Measurements from ENCODE around the gene PDE1C.

The PDE1C gene

DNA sequence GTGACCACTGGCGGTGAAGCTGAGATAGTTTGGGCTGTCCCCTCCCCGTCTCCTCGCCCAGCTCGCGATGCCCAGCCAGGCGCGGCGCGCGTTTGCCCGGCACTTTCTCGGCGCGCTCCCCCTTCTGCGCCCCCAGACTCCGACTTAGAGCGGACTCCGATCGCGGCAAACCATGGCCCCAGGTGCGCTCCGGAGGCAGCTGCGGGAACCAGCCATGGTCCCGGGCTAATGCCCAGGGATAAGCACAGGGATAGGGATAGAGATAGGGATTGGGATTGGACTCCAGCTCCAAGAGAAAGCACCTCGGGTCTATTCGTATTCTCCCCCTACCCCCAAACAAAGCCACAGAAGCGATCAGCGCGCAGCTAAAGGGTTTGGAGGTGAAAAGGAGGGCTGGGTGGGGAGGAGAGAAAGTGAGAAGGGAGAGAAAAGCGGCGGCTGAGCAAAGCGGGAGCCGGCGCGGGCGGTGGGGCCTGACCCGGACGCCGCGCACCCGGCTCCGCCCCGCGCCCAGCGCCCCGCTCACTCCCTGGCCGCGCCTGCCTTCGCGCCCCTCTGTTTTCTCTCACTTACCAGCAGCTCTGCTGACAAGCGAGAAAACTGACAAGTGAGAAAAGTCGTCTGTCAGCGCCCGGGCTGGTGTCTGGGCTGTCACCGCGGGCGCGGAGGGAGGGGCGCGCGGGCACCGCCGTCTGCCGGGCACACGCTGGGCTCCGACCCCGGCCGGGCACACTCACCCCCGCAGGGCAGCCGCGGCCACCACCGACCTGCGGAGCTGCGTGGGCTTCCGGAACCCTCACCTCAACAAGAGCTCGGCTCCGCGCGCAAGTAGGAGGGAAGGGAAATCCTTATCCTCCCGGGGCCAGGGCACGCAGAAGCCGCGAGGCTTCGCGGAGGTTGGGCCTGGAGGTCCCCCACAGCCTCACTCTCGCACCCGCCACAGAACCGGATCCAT is at the start of gene PDE1C:
Gene PDE1C, minus strand, starts transcription at position 2 of the 955 bp plus-strand sequence.
- H3K36me3 ChIP-seq (ENCODE audit: insufficient read depth, low read length), result no peaks in the 10 kb centered on the region
- no peaks in the 10 kb centered on the region for H4K20me1 ChIP-seq (ENCODE audit: insufficient read depth, low read length, poor library complexity, severe bottlenecking)
- no peaks in the 10 kb centered on the region for H3K79me2 ChIP-seq (ENCODE audit: insufficient read depth, low read length)
- no peaks in the 10 kb centered on the region for H3F3A ChIP-seq (ENCODE audit: low read depth)
- no peaks in the 10 kb centered on the region for H3K9me2 ChIP-seq (replicated peaks; ENCODE audit: low read depth, low read length)
- no peak within 1 kb of the TSS for H2AFZ ChIP-seq (ENCODE audit: low read length)
- TF ChIP-seq EZH2phosphoT487 (IDR thresholded peaks at IDR 0.05; ENCODE audit: borderline replicate concordance), result no peak
- TF ChIP-seq, protein P1, sequence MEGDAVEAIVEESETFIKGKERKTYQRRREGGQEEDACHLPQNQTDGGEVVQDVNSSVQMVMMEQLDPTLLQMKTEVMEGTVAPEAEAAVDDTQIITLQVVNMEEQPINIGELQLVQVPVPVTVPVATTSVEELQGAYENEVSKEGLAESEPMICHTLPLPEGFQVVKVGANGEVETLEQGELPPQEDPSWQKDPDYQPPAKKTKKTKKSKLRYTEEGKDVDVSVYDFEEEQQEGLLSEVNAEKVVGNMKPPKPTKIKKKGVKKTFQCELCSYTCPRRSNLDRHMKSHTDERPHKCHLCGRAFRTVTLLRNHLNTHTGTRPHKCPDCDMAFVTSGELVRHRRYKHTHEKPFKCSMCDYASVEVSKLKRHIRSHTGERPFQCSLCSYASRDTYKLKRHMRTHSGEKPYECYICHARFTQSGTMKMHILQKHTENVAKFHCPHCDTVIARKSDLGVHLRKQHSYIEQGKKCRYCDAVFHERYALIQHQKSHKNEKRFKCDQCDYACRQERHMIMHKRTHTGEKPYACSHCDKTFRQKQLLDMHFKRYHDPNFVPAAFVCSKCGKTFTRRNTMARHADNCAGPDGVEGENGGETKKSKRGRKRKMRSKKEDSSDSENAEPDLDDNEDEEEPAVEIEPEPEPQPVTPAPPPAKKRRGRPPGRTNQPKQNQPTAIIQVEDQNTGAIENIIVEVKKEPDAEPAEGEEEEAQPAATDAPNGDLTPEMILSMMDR (conservative IDR thresholded peaks at IDR 0.05; ENCODE audit: low read length), result no peak
- no peak within 1 kb of the TSS for H3K4me3 ChIP-seq (ENCODE audit: low read length, poor library complexity, severe bottlenecking)
- H3K27me3 ChIP-seq (ENCODE audit: insufficient read depth, low read length, poor library complexity, severe bottlenecking), result no peaks in the 10 kb centered on the region
- H3K9ac ChIP-seq (ENCODE audit: low read depth, low read length, poor library complexity, severe bottlenecking), result no peak within 1 kb of the TSS
- H3K4me1 ChIP-seq (ENCODE audit: insufficient read depth, low read length, poor library complexity, severe bottlenecking), result no peaks in the 10 kb centered on the region
- H3K9me3 ChIP-seq (ENCODE audit: insufficient read depth, low read depth, low read length), result no peaks in the 10 kb centered on the region
- no peak within 1 kb of the TSS for H3K4me2 ChIP-seq (ENCODE audit: low read depth, low read length, poor library complexity, severe bottlenecking)

DNA sequence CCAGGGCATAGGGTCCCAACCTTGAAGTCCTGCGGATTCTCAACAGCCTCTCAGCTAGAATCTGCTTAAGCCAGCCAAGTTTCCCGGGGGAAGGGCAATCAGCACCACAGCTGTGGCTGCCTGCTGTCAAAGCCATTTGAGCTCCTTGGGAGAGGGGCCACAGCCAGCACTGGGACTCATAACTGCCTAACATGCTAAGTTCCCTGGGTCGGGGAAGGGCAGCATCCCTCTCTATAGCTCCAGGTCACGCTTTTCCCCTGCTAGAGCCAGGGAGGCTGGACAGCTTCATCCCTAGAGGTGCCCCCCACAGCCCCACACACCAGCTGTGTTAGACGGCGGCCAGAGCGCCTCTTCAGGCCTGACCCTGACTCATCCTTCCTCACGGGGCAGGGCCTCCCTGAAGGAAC is 49.6 kb upstream of the PDE1C start:
- Histone ChIP-seq H4K20me1 (ENCODE audit: insufficient read depth, low read length, poor library complexity, severe bottlenecking) (no peaks in the 10 kb centered on the region), H3F3A (ENCODE audit: low read depth) (no peaks in the 10 kb centered on the region), H2AFZ (ENCODE audit: low read length) (no peak overlapping the region), H3K4me3 (ENCODE audit: low read length, poor library complexity, severe bottlenecking) (no peak overlapping the region), H3K36me3 (ENCODE audit: insufficient read depth, low read length) (no peaks in the 10 kb centered on the region), H3K9me3 (ENCODE audit: insufficient read depth, low read depth, low read length) (no peaks in the 10 kb centered on the region), H3K4me2 (ENCODE audit: low read depth, low read length, poor library complexity, severe bottlenecking) (no peak overlapping the region), H3K4me1 (ENCODE audit: insufficient read depth, low read length, poor library complexity, severe bottlenecking) (no peaks in the 10 kb centered on the region), H3K9me2 (replicated peaks; ENCODE audit: low read depth, low read length) (no peaks in the 10 kb centered on the region), H3K27me3 (ENCODE audit: insufficient read depth, low read length, poor library complexity, severe bottlenecking) (no peaks in the 10 kb centered on the region), H3K9ac (ENCODE audit: low read depth, low read length, poor library complexity, severe bottlenecking) (no peak overlapping the region), H3K79me2 (ENCODE audit: insufficient read depth, low read length) (no peaks in the 10 kb centered on the region)
- TF ChIP-seq, protein P1 (conservative IDR thresholded peaks at IDR 0.05; ENCODE audit: low read length), result no peak
- no peak for TF ChIP-seq EZH2phosphoT487 (IDR thresholded peaks at IDR 0.05; ENCODE audit: borderline replicate concordance)

DNA sequence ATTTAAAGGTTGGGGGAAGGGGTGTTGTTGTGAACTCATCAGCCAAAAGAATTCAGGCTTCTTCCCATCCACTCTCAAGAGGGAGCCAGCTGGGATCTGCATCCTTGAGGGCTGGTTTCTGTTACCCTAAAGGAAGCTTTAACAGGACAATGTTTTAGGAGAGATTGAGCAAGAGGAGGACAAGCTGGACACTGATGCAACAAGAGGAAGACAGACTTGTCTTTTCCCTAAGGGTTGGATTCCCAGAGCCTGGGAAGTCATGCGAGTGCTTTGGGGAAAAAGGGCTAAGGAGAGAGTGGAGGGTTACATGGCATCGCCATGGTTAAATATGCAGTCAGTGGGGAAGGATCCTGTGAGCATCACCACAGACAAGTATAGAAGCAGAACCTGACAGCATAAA is 47.6 kb upstream of the PDE1C start:
- H2AFZ ChIP-seq (ENCODE audit: low read length), result no peak overlapping the region
- H4K20me1 ChIP-seq (ENCODE audit: insufficient read depth, low read length, poor library complexity, severe bottlenecking), result no peaks in the 10 kb centered on the region
- H3F3A ChIP-seq (ENCODE audit: low read depth), result no peaks in the 10 kb centered on the region
- TF ChIP-seq, protein P1 (conservative IDR thresholded peaks at IDR 0.05; ENCODE audit: low read length), result no peak
- no peak for TF ChIP-seq EZH2phosphoT487 (IDR thresholded peaks at IDR 0.05; ENCODE audit: borderline replicate concordance)
- H3K9me2 ChIP-seq (replicated peaks; ENCODE audit: low read depth, low read length), result no peaks in the 10 kb centered on the region
- H3K4me1 ChIP-seq (ENCODE audit: insufficient read depth, low read length, poor library complexity, severe bottlenecking), result no peaks in the 10 kb centered on the region
- no peak overlapping the region for H3K4me2 ChIP-seq (ENCODE audit: low read depth, low read length, poor library complexity, severe bottlenecking)
- H3K9me3 ChIP-seq (ENCODE audit: insufficient read depth, low read depth, low read length), result no peaks in the 10 kb centered on the region
- no peak overlapping the region for H3K9ac ChIP-seq (ENCODE audit: low read depth, low read length, poor library complexity, severe bottlenecking)
- H3K79me2 ChIP-seq (ENCODE audit: insufficient read depth, low read length), result no peaks in the 10 kb centered on the region
- H3K27me3 ChIP-seq (ENCODE audit: insufficient read depth, low read length, poor library complexity, severe bottlenecking), result no peaks in the 10 kb centered on the region
- H3K4me3 ChIP-seq (ENCODE audit: low read length, poor library complexity, severe bottlenecking), result no peak overlapping the region
- H3K36me3 ChIP-seq (ENCODE audit: insufficient read depth, low read length), result no peaks in the 10 kb centered on the region
